ENCODE data around the gene FAM200A.
"Not testable (repeated sequence)": the region's sequence is repeated elsewhere in the genome, so short reads cannot be mapped to it uniquely, and the experiment has no call there.

The FAM200A gene

GRCh38 chr7:99559175-99559915, 7.4 kb upstream of the FAM200A start:
- H3K4me3 ChIP-seq (ENCODE audit: low read depth, low read length): peak overlapping the region; percentile 92

DNA sequence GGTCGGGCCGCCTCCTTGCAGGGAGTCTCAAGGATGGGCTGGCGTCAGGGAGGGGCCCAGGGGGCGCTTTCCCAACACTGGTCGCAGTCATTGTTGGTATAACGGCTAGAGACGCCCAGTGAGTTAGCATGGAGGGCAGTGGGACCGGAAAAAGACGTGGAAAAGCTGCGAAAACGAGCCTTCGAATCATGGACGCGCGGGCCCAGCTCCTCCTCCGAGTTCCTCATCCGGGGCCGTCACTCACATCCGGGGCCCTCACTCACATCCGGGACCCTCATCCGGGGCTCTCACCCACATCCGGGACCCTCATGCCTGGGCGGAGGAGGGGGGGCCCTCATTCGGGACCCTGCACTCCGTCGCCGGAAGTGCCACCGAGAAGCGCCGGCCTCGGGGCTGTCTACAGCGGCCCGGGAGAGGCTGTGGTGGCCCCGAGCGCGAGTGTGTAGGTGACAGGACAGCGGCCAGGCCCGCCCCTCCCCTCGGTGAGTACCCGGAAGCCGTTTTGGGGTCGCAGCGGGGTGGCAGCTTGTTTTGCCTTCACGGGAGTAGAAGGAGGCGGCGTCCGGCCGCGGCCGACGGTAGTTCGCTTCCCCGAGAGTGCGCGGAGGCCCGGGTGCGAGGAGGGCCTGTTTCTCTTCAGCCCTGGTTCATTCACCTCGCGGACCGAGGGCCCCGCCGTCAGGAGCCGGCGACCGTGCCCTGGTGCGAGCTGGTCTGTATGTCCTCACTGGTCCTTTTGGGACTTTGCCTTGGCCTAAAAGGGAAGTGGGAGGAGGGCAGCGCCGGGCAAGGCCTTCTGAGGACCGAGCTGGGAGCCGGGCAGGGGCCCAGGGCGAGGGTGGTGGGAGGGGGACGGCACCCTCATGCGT, 6.6 kb upstream of the FAM200A start, which contains the start of gene ZNF655:
TSS of gene ZNF655 (plus strand) at position 337 of the 869 bp plus-strand sequence. CDS start 1,918 bp downstream, outside the sequence.
- peak within 1 kb of the TSS; percentile 92 for H3K4me3 ChIP-seq (ENCODE audit: low read depth, low read length)

DNA sequence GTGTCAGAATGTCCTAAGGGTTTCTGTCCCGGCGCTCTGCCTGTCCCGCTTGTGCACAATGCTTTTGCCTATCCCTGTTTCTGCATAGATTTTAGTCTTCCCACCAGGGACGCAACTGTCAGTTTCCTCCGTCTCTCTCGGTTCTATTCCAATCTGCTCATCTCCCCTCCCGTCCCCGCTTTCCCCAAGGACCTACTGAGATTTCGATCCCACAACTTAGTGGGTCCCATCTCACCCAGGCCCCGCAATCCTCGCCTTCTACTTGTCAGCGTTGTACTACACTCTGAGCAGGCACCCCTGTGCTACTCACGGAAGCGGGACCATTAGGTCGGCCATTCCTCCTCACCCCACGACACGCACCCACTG, 6.0 kb upstream of the FAM200A start:
- H3K4me3 ChIP-seq (ENCODE audit: low read depth, low read length): peak overlapping the region; percentile 92

- H3K4me3 ChIP-seq (ENCODE audit: low read depth, low read length): peak overlapping the region; percentile 92
These were observed 5.3 kb upstream of the FAM200A start for GRCh38 chr7:99557196-99557607.

- no peak overlapping the region for H3K4me3 ChIP-seq (ENCODE audit: low read depth, low read length)
These were observed 3.0 kb upstream of the FAM200A start for GRCh38 chr7:99554939-99555338.

- no peak overlapping the region for H3K4me3 ChIP-seq (ENCODE audit: low read depth, low read length)
These were observed 1.1 kb upstream of the FAM200A start for GRCh38 chr7:99553039-99553438.

DNA sequence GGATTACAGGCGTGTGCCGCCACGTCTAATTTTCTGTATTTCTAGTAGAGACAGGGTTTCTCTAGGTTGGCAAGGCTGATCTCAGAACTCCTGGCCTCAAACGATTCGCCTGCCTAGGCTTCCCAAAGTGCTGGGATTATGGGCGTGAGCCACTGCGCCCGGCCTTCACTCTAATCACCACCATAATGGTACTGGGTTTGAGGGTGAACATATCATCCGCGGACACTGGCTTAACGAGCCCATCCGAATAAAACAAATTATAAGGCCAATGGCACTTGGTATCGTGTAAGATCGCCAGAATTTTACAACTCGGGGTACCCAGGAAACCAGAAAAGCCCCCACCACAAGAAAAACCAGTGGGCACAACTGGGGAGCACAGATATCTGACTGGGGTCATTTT, 580 bp downstream of the FAM200A start:
- H3K4me3 ChIP-seq (ENCODE audit: low read depth, low read length): peak overlapping the region; percentile 89

- H3K4me3 ChIP-seq (ENCODE audit: low read depth, low read length): not testable (repeated sequence)
These were observed 2.4 kb downstream of the FAM200A start for GRCh38 chr7:99549545-99549944.

DNA sequence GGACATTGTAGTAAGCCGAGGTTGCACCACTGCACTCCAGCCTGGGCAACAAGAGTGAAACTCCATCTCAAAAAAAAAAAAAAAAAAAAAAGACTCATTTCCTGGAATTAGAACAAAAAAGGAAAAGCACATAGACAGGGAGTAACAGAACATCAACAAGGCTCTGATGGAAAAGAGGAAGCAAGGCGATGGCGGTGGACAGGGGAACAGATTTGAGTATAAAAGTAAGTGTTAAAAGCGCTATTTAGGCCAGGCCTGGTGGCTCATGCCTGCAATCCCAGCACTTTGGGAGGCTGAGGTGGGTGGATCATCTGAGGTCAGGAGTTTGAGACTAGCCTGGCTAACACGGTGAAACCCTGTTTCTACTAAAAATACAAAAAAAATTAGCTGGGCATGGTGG, 6.6 kb downstream of the FAM200A start:
- not testable (repeated sequence) for H3K4me3 ChIP-seq (ENCODE audit: low read depth, low read length)

GRCh38 chr7:99543916-99544315, 8.0 kb downstream of the FAM200A start:
- H3K4me3 ChIP-seq (ENCODE audit: low read depth, low read length): no peak overlapping the region

DNA sequence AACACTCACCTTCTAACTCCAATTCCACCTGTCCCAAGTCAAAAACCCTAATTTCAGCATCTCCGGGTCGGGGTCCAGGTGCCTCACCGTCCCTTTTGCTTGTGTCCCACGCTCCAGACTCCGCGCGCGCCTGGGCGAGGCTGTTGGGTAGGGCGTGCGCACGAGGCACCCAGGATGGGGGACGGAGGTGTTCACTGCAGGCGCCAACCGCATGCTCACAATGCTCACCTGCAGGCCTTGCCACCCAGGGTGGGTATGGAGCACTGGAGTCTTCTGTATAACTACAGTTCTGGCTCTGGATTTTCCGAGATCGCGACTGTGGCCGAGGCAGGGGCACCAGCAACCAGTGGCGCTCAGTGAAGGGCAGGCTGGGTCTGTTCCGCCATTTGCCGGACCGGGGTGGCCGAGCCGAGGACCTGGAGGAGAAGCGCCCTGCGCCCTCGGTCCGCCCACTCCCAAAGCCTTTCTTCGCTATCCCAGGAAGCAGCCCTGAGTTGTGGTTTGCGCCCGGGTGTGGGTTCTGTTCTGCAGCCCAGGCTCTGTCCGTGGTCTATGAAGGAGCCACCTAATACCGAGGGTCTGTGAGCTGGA, 8.7 kb downstream of the FAM200A start:
- H3K4me3 ChIP-seq (ENCODE audit: low read depth, low read length): no peak overlapping the region

DNA sequence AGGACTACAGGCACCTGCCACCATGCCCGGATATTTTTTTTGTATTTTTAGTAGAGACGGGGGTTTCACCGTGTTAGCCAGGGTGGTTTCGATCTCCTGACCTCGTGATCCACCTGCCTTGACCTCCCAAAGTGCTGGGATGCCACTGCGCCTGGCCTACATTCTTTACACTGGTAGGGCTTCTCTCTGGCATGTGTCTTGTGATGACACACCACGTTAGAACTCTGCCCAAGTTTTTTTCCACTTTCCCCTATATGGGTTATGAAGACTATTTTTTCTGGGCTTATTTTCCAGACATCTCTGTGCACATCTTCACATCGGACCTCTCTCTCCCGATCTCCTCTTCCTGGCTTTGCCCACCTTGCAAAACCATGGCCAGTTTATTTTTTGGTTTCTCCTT, 10.7 kb downstream of the FAM200A start:
- H3K4me3 ChIP-seq (ENCODE audit: low read depth, low read length): no peak overlapping the region

DNA sequence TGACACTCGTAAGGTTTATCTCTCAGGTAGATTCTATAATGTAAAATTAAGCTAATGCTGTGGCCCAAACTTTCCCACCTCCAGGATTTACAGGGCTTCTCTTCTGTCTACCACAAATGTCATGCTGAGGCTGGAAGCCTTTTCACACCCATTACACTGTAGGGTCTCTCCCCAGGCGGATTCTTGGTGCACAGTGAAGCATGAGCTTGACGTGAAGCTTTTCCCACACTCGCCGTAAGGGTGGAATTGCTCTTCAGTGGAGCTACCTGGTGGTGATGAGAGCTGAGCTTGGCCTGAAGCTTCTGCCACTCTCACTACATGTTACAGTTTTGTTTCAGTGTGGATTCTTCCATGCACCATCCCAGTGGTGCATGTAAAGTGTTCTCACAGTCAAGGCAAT, 11.4 kb downstream of the FAM200A start:
- H3K4me3 ChIP-seq (ENCODE audit: low read depth, low read length): no peak overlapping the region

GRCh38 chr7:99539213-99539811, 12.6 kb downstream of the FAM200A start:
- H3K4me3 ChIP-seq (ENCODE audit: low read depth, low read length): no peak overlapping the region

- no peak overlapping the region for H3K4me3 ChIP-seq (ENCODE audit: low read depth, low read length)
These were observed 16.2 kb downstream of the FAM200A start for GRCh38 chr7:99535667-99536066.

DNA sequence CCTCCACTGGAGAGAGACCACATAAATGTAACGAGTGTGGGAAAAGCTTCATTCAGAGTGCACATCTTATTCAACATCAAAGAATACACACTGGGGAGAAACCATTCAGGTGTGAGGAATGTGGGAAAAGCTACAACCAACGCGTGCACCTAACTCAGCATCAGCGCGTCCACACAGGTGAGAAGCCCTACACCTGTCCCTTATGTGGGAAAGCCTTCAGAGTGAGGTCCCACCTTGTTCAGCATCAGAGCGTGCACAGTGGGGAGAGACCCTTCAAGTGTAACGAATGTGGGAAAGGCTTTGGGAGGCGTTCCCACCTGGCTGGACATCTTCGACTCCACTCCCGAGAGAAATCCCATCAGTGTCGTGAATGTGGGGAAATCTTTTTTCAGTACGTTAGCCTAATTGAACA, 20.6 kb downstream of the FAM200A start:
- H3K4me3 ChIP-seq (ENCODE audit: low read depth, low read length): no peak overlapping the region

DNA sequence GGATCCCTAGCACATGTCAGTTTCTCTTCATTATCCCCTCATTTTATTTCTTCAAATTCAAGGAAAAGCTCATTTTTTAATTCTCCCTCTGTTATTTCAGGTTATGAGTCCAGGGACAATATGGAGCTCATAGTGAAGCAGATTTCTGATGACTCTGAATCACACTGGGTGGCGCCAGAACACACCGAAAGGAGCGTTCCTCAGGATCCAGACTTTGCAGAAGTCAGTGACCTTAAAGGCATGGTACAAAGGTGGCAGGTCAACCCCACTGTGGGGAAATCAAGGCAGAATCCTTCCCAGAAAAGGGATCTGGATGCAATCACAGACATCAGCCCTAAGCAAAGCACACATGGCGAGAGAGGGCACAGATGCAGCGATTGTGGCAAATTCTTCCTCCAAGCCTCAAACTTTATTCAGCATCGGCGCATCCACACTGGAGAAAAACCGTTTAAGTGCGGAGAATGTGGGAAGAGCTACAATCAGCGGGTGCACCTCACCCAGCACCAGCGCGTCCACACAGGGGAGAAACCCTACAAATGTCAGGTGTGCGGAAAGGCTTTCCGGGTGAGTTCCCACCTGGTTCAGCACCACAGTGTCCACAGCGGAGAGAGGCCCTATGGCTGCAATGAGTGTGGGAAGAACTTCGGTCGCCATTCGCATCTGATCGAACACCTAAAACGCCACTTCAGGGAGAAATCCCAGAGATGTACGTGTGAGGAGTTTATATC, 26.0 kb downstream of the FAM200A start:
- H3K4me3 ChIP-seq (ENCODE audit: low read depth, low read length): no peak overlapping the region

DNA sequence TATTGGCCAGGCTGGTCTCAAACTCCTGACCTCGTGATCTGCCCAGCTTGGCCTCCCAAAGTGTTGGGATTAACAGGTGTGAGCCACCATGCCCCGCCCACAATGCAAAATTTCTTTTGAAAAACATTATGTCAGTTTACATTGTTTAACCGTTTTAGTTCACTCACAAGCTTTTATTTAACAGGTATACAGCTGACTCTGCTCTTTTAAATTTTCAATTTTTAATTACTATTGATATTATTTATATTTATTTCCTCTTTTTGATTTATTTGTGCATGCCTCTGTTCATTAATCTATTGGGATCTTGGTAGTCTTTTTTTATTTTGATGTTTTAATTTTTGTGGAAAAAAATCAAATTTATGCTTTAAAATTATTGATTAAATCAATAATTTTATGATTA, 30.5 kb downstream of the FAM200A start:
- H3K4me3 ChIP-seq (ENCODE audit: low read depth, low read length): no peak overlapping the region

- H3K4me3 ChIP-seq (ENCODE audit: low read depth, low read length): no peak overlapping the region
These were observed 37.9 kb downstream of the FAM200A start for GRCh38 chr7:99514050-99514449.

GRCh38 chr7:99505324-99505662, 46.6 kb downstream of the FAM200A start:
- H3K4me3 ChIP-seq (ENCODE audit: low read depth, low read length): peak overlapping the region; percentile 88

All from iPS-11a (cell line).